A375 (cell line): Measurements from ENCODE around the gene HLA-C. TPM values are rescaled to one million over a fixed set of nuclear protein-coding genes. Genes with fewer than 3 reads are reported as not detected.

Source experiments
- small RNA-seq: library from RNA; depleted of rRNA; stranded (forward); fragments of <200 nt; gene quantifications from one replicate; pipeline ENCODE3, GENCODE V24; 2014
- total RNA-seq: library from RNA; depleted of rRNA; stranded (reverse); fragments of >200 nt; shearing (Covaris generic); gene quantifications from 2 replicates; pipeline ENCODE4 v1.2.3, GENCODE V29; 2014; rRNA removed

HLA-C gene
- total RNA-seq = 169 and 216 TPM in 2 replicates

GRCh38 chr6:31271641-31272357 is at the start of gene HLA-C:
Gene HLA-C, minus strand, starts transcription at chr6:31272092. Its CDS starts 21 bp downstream, at chr6:31272071.

Small RNA genes within 50 kb of the gene (small RNA-seq; reads per million reads assigned to genes)
- gene AL662844.1 = not detected

Other genes starting within 250 kb of the HLA-C start
- gene C6orf15, start 159.5 kb downstream of the HLA-C start, total RNA-seq = not detected in 2 replicates
- gene PSORS1C1, start 157.3 kb downstream of the HLA-C start, total RNA-seq = 1.1 and 8.5 TPM in 2 replicates
- gene CDSN, start 151.6 kb downstream of the HLA-C start, total RNA-seq = not detected in 2 replicates
- not detected in 2 replicates for gene PSORS1C2, start 133.0 kb downstream of the HLA-C start, total RNA-seq
- gene CCHCR1, start 114.3 kb downstream of the HLA-C start, total RNA-seq = 16.3 and 19.2 TPM in 2 replicates
- gene TCF19, start 113.5 kb downstream of the HLA-C start, total RNA-seq = 32.8 and 38.1 TPM in 2 replicates
- gene POU5F1, start 101.4 kb downstream of the HLA-C start, total RNA-seq = 0.21 TPM in 1 of 2 replicates, not detected in the other
- gene HLA-B, start 85.1 kb upstream of the HLA-C start, total RNA-seq = 167 and 231 TPM in 2 replicates
- gene MICA, start 131.5 kb upstream of the HLA-C start, total RNA-seq = 9.9 and 12.0 TPM in 2 replicates
- 6.1 and 7.0 TPM in 2 replicates for gene MICB, start 226.1 kb upstream of the HLA-C start, total RNA-seq